HepG2 (cell line): ENCODE data around the gene BCAS3. TPM values are rescaled to one million over a fixed set of nuclear protein-coding genes. Genes with fewer than 3 reads are reported as not detected.

Experiments used
- ATAC-seq: fragments of 200-7000 bp; cut with Tn5 transposase; 3 replicates; pipeline ENCODE4 v1.9.1; 2020; ENCODE audit warnings: mild to moderate bottlenecking, moderate library complexity
- BruUV-seq: library from RNA; stranded (reverse); fragments of 400-500 nt; replicated peaks from 2 replicates; lab custom pipeline; 2021; lab: Mats Ljungman, UMichigan
- CTCF ChIA-PET: fragments of 300-600 bp; formaldehyde crosslinking; extraction: SDS; loops from one replicate; lab custom pipeline; 2021; ENCODE audit warnings: low total read pairs, inconsistent platforms, low intra/inter-chr PET ratio; lab: Yijun Ruan, JAX
- POLR2A ChIA-PET: fragments of 350-600 bp; sonication (Branson Sonifier 250); formaldehyde crosslinking; loops from one replicate; lab custom pipeline; 2020; ENCODE audit warnings: antibody characterized with exemption, inconsistent platforms; lab: Yijun Ruan, JAX
- DNase-seq: peaks from one replicate; pipeline ENCODE4 v3.0.0-alpha.2; 2015; ENCODE audit warnings: low spot score
- FAIRE-seq: peaks from 3 replicates; lab custom pipeline; 2011; peaks lifted over from hg19 to GRCh38; lab: Jason Lieb, UNC
- H2AFZ ChIP-seq: one replicate; pipeline ENCODE4 v1.6.1; 2011; ENCODE audit warnings: low read length, inconsistent platforms
- H3K27ac ChIP-seq: fragments of 300-600 bp; 3 replicates; pipeline ENCODE4 v1.8.0; 2011; ENCODE audit warnings: mixed run types, mild to moderate bottlenecking, mixed read lengths, low read length, inconsistent platforms; ENCODE audit not compliant: insufficient read depth; ENCODE audit errors: extremely low read length
- H3K27me3 ChIP-seq, 2 experiments: fragments of 200-600 bp in 1 of 2; 2 replicates in 1 of 2; 3 replicates in 1 of 2; pipeline versions ENCODE4 v1.6.0 to v1.8.0; 2011; ENCODE audit warnings: low read length in 2 of 2, mild to moderate bottlenecking in 2 of 2, moderate library complexity in 2 of 2, inconsistent platforms in 1 of 2; ENCODE audit not compliant: insufficient read depth in 2 of 2, control insufficient read depth in 1 of 2
- H3K36me3 ChIP-seq, 2 experiments: fragments of 200-600 bp in 1 of 2; replicated peaks in 1 of 2; 2 replicates in 1 of 2; 3 replicates in 1 of 2; pipeline versions ENCODE4 v1.5.1 to v1.8.0; 2011; ENCODE audit warnings: low read length in 2 of 2, inconsistent platforms in 1 of 2; ENCODE audit not compliant: insufficient read depth in 2 of 2, control insufficient read depth in 1 of 2
- H3K4me1 ChIP-seq: 2 replicates; pipeline ENCODE4 v1.5.1; 2012; ENCODE audit warnings: low read length, inconsistent platforms; ENCODE audit not compliant: insufficient read depth
- H3K4me2 ChIP-seq: 2 replicates; pipeline ENCODE4 v1.6.0; 2011; ENCODE audit warnings: low read depth, low read length, inconsistent platforms
- H3K4me3 ChIP-seq, 3 experiments: fragments of 200-600 bp in 1 of 3; sonication (generic), shearing (Covaris generic) in 1 of 3; replicated peaks in 1 of 3; 2 replicates each; pipeline ENCODE4 v1.5.1; 2011 to 2016; ENCODE audit warnings: low read length in 3 of 3, inconsistent platforms in 2 of 3, low read depth in 2 of 3, mild to moderate bottlenecking in 2 of 3, control low read depth in 1 of 3, mixed read lengths in 1 of 3; ENCODE audit not compliant: insufficient read depth in 1 of 3
- H3K79me2 ChIP-seq: one replicate; pipeline ENCODE4 v1.6.1; 2011; ENCODE audit warnings: low read length, inconsistent platforms; ENCODE audit not compliant: insufficient read depth
- H3K9ac ChIP-seq: 2 replicates; pipeline ENCODE4 v1.6.0; 2011; ENCODE audit warnings: mild to moderate bottlenecking, low read depth, low read length, inconsistent platforms; ENCODE audit not compliant: insufficient read depth
- H3K9me3 ChIP-seq: 2 replicates; pipeline ENCODE4 v1.5.1; 2012; ENCODE audit warnings: mild to moderate bottlenecking, low read length
- H4K20me1 ChIP-seq: 2 replicates; pipeline ENCODE4 v1.6.0; 2011; ENCODE audit warnings: inconsistent platforms, mild to moderate bottlenecking, low read length, moderate library complexity; ENCODE audit not compliant: insufficient read depth
- AHR ChIP-seq: IDR thresholded peaks from 2 replicates; pipeline ENCODE4 v1.6.1; 2018; ENCODE audit warnings: missing genetic modification reagents, missing compliant biosample characterization
- CBX2 ChIP-seq, 2 experiments: fragments of 200-600 bp in 1 of 2; sonication (generic); formaldehyde crosslinking in 1 of 2; IDR thresholded peaks; 2 replicates each; pipeline versions ENCODE4 v1.7.0 to v1.8.1; 2018 to 2022; ENCODE audit warnings: low read depth in 2 of 2, low read length in 1 of 2, mild to moderate bottlenecking in 1 of 2, missing genetic modification reagents in 1 of 2
- FOSL1 ChIP-seq: sonication (generic); formaldehyde crosslinking; IDR thresholded peaks from 2 replicates; pipeline ENCODE4 v1.9.0; 2021; ENCODE audit warnings: missing genetic modification reagents, borderline replicate concordance
- IKZF4 ChIP-seq: sonication (generic); formaldehyde crosslinking; IDR thresholded peaks from 2 replicates; pipeline ENCODE4 v1.5.1; 2020; ENCODE audit warnings: borderline replicate concordance, mild to moderate bottlenecking, low read depth, missing genetic modification reagents; ENCODE audit errors: not compliant biosample characterization
- KLF11 ChIP-seq: IDR thresholded peaks from 2 replicates; pipeline ENCODE4 v1.6.1; 2016; ENCODE audit warnings: missing compliant biosample characterization
- MED1 ChIP-seq: sonication (generic); formaldehyde crosslinking; IDR thresholded peaks from 2 replicates; pipeline ENCODE4 v1.4.0; 2020; ENCODE audit warnings: missing genetic modification reagents
- MXD4 ChIP-seq: IDR thresholded peaks from 2 replicates; pipeline ENCODE4 v1.6.1; 2016; ENCODE audit warnings: mild to moderate bottlenecking, missing biosample characterization, missing genetic modification reagents
- POLR2G ChIP-seq: fragments of 200-400 bp; formaldehyde crosslinking; IDR thresholded peaks from 2 replicates; pipeline ENCODE4 v1.6.1; 2018; ENCODE audit warnings: mild to moderate bottlenecking, low read depth, low read length, moderate library complexity
- RFXANK ChIP-seq: IDR thresholded peaks from 2 replicates; pipeline ENCODE4 v1.6.1; 2016
- SIX4 ChIP-seq: sonication (generic); formaldehyde crosslinking; IDR thresholded peaks from 2 replicates; pipeline ENCODE4 v1.4.0; 2020; ENCODE audit warnings: missing genetic modification reagents
- TAF1 ChIP-seq: sonication (generic); formaldehyde crosslinking; IDR thresholded peaks from 2 replicates; pipeline ENCODE4 v1.4.0; 2020; ENCODE audit warnings: missing genetic modification reagents
- ZBTB14 ChIP-seq: sonication (generic); formaldehyde crosslinking; IDR thresholded peaks from 2 replicates; pipeline ENCODE4 v1.4.0; 2020; ENCODE audit warnings: missing genetic modification reagents
- ZC3H4 ChIP-seq: sonication (generic); formaldehyde crosslinking; IDR thresholded peaks from 2 replicates; pipeline ENCODE4 v1.4.0; 2020; ENCODE audit warnings: missing genetic modification reagents, borderline replicate concordance
- ZNF234 ChIP-seq: sonication (generic); formaldehyde crosslinking; conservative IDR thresholded peaks from 2 replicates; pipeline ENCODE4 v1.5.1; 2020; ENCODE audit warnings: mild to moderate bottlenecking, missing genetic modification reagents
- ZNF292 ChIP-seq: sonication (generic); formaldehyde crosslinking; IDR thresholded peaks from 2 replicates; pipeline ENCODE4 v1.8.1; 2022; ENCODE audit warnings: mild to moderate bottlenecking, low read depth, missing genetic modification reagents, borderline replicate concordance
- ZNF746 ChIP-seq: sonication (generic); formaldehyde crosslinking; IDR thresholded peaks from 2 replicates; pipeline ENCODE4 v1.8.0; 2022; ENCODE audit warnings: mild to moderate bottlenecking, missing genetic modification reagents
- ZNF749 ChIP-seq: sonication (generic); formaldehyde crosslinking; IDR thresholded peaks from 2 replicates; pipeline ENCODE4 v1.8.0; 2022; ENCODE audit warnings: mild to moderate bottlenecking, missing genetic modification reagents, moderate library complexity, borderline replicate concordance
- WGBS: methylation state at CpG from one replicate; pipeline ENCODE4 v1.1.6; 2017; ENCODE audit warnings: low lambda C conversion rate; 5-methylcytosine and 5-hydroxymethylcytosine counted together
- in situ Hi-C: cut with HindIII; loops from 2 replicates; pipeline ENCODE4 v1.10.0; 2017; ENCODE audit warnings: low pct_unique_long_range_greater_than_20kb; ENCODE audit not compliant: extremely low pct_ligation_motif_present
- intact Hi-C: fragments of 100-400 bp; cut with micrococcal nuclease; formaldehyde crosslinking; loops from one replicate; pipeline ENCODE4 v1.10.0; 2022; ENCODE audit not compliant: unreplicated experiment
- polyA plus RNA-seq, 8 experiments: library from polyadenylated mRNA; depleted of rRNA in 3 of 8; stranded (reverse) in 7 of 8; unstranded in 1 of 8; fragments of >200 nt; fragmentation: Illumina TruSeq in 4 of 8; extraction: Trizol in 4 of 8; gene quantifications; 2 replicates each; pipeline versions ENCODE4 v1.2.1 to v1.2.3, GENCODE V29; 2011 to 2016; ENCODE audit warnings: low read depth in 4 of 8, missing spikeins in 1 of 8, mixed read lengths in 1 of 8; ENCODE audit not compliant: insufficient read depth in 1 of 8
- total RNA-seq, 5 experiments: library from RNA; depleted of rRNA; stranded (reverse); fragments of >200 nt; fragmentation: Illumina TruSeq; extraction: Trizol; gene quantifications; 2 replicates each; pipeline ENCODE4 v1.2.3, GENCODE V29; 2016; ENCODE audit warnings: low read depth in 1 of 5
- TF ChIP-seq, protein P1 (sequence below): IDR thresholded peaks from 2 replicates; pipeline ENCODE4 v1.6.1; 2016; ENCODE audit warnings: control low read depth
- TF ChIP-seq, protein P2 (sequence below): IDR thresholded peaks from 2 replicates; pipeline ENCODE4 v1.6.1; 2012; ENCODE audit warnings: low read length, improper control_type of control experiment

The BCAS3 gene
- total and polyA plus RNA-seq, 2 of the 13 experiments (the other 11 are each of a cell fraction or from before 2014, with no cell fraction given), result 10.7 to 11.2 TPM

GRCh38 chr17:60716766-60717165 is 39.1 kb downstream of the BCAS3 start:
- no peaks in the 10 kb centered on the region for H3K36me3 ChIP-seq
- ATAC-seq (no peak), FAIRE-seq (no peak), DNase-seq (no peak)
- no peak overlapping the region for H3K4me3 ChIP-seq
- peaks cover 18% of the 10 kb centered on the region for H3K4me1 ChIP-seq
- H3K79me2 ChIP-seq, result no peaks in the 10 kb centered on the region
- no peak overlapping the region for H2AFZ ChIP-seq
- whole genome bisulfite sequencing, result 100% methylated on average over 1 of the region's 1 CpG
- ChIA-PET CTCF (no interaction called here), POLR2A (no interaction called here)
- no peak overlapping the region for H3K9ac ChIP-seq
- H3K9me3 ChIP-seq, result no peaks in the 10 kb centered on the region
- intact Hi-C loops (no loop called here), in situ Hi-C loops (no loop called here)
- TF ChIP-seq CBX2 (IDR thresholded peaks at IDR 0.05; ENCODE audit: low read depth, low read length), result no peak
- no peak for TF ChIP-seq CBX2 (CRISPR knock-in tag; IDR thresholded peaks at IDR 0.05; ENCODE audit: low read depth)
- no peak for TF ChIP-seq AHR
- no peak for TF ChIP-seq TAF1
- TF ChIP-seq, protein P1, sequence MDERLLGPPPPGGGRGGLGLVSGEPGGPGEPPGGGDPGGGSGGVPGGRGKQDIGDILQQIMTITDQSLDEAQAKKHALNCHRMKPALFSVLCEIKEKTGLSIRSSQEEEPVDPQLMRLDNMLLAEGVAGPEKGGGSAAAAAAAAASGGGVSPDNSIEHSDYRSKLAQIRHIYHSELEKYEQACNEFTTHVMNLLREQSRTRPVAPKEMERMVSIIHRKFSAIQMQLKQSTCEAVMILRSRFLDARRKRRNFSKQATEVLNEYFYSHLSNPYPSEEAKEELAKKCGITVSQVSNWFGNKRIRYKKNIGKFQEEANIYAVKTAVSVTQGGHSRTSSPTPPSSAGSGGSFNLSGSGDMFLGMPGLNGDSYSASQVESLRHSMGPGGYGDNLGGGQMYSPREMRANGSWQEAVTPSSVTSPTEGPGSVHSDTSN, result no peak
- no peak for TF ChIP-seq FOSL1 (CRISPR knock-in tag)
- no peak for TF ChIP-seq MXD4
- TF ChIP-seq SIX4, result no peak
- no peak for TF ChIP-seq ZBTB14 (CRISPR knock-in tag)
- no peak for TF ChIP-seq RFXANK
- no peak for TF ChIP-seq ZNF749 (CRISPR knock-in tag)
- no peak for TF ChIP-seq KLF11
- TF ChIP-seq ZNF234, result no peak
- TF ChIP-seq, protein P2, sequence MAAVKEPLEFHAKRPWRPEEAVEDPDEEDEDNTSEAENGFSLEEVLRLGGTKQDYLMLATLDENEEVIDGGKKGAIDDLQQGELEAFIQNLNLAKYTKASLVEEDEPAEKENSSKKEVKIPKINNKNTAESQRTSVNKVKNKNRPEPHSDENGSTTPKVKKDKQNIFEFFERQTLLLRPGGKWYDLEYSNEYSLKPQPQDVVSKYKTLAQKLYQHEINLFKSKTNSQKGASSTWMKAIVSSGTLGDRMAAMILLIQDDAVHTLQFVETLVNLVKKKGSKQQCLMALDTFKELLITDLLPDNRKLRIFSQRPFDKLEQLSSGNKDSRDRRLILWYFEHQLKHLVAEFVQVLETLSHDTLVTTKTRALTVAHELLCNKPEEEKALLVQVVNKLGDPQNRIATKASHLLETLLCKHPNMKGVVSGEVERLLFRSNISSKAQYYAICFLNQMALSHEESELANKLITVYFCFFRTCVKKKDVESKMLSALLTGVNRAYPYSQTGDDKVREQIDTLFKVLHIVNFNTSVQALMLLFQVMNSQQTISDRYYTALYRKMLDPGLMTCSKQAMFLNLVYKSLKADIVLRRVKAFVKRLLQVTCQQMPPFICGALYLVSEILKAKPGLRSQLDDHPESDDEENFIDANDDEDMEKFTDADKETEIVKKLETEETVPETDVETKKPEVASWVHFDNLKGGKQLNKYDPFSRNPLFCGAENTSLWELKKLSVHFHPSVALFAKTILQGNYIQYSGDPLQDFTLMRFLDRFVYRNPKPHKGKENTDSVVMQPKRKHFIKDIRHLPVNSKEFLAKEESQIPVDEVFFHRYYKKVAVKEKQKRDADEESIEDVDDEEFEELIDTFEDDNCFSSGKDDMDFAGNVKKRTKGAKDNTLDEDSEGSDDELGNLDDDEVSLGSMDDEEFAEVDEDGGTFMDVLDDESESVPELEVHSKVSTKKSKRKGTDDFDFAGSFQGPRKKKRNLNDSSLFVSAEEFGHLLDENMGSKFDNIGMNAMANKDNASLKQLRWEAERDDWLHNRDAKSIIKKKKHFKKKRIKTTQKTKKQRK, result no peak
- TF ChIP-seq ZNF746 (CRISPR knock-in tag), result no peak
- TF ChIP-seq MED1 (CRISPR knock-in tag), result no peak
- TF ChIP-seq ZC3H4 (CRISPR knock-in tag), result no peak
- TF ChIP-seq POLR2G, result no peak
- no peak for TF ChIP-seq IKZF4 (CRISPR knock-in tag)
- TF ChIP-seq ZNF292 (CRISPR knock-in tag), result no peak
- no peaks in the 10 kb centered on the region for H3K27me3 ChIP-seq
- H3K27ac ChIP-seq, result no peak overlapping the region
- no peaks in the 10 kb centered on the region for H4K20me1 ChIP-seq
- no peak overlapping the region for H3K4me2 ChIP-seq
- BruUV-seq, result no TSS peak
